C4-2B (cell line): Measurements from ENCODE around the gene KRTAP3-2.

Experiments used
- H3K27ac ChIP-seq: fragments of 450-650 bp; 2 replicates; pipeline ENCODE4 v1.5.1; 2017
- CTCF ChIP-seq: fragments of 450-650 bp; conservative IDR thresholded peaks from 2 replicates; pipeline ENCODE4 v1.5.1; 2017; ENCODE audit warnings: mild to moderate bottlenecking
- ZFX ChIP-seq: fragments of 450-650 bp; IDR thresholded peaks from 2 replicates; pipeline ENCODE4 v1.6.1; 2017

Gene KRTAP3-2

GRCh38 chr17:40951011-40951622 is 48.6 kb downstream of the KRTAP3-2 start:
- no peak for TF ChIP-seq ZFX
- TF ChIP-seq CTCF = no peak
- no peak overlapping the region for H3K27ac ChIP-seq

GRCh38 chr17:40950176-40950575 is 49.5 kb downstream of the KRTAP3-2 start:
- TF ChIP-seq ZFX (no peak), CTCF (no peak)
- no peak overlapping the region for H3K27ac ChIP-seq

- H3K27ac ChIP-seq = no peak overlapping the region
- TF ChIP-seq ZFX = no peak
- no peak for TF ChIP-seq CTCF
These were observed 50.3 kb downstream of the KRTAP3-2 start for GRCh38 chr17:40949418-40949817.
